Smooth muscle cell (in vitro differentiated cells): ENCODE data around the gene GLDN. TPM values are rescaled to one million over a fixed set of nuclear protein-coding genes. Genes with fewer than 3 reads are reported as not detected.
"Not testable (repeated sequence)": the region's sequence is repeated elsewhere in the genome, so short reads cannot be mapped to it uniquely, and the experiment has no call there.

Experiments used
- DNase-seq: peaks from one replicate; lab custom pipeline; 2025; ENCODE audit not compliant: unreplicated experiment; lab: John Stamatoyannopoulos, UW
- H2AFZ ChIP-seq: fragments of 200-600 bp; sonication (generic); 2 replicates; pipeline ENCODE4 v1.6.0; 2016; ENCODE audit warnings: antibody characterized with exemption, low read depth, mild to moderate bottlenecking
- H3F3A ChIP-seq: fragments of 200-600 bp; sonication (generic); 2 replicates; pipeline ENCODE4 v1.6.0; 2017; ENCODE audit warnings: antibody characterized with exemption, low read depth
- H3K27ac ChIP-seq: fragments of 200-600 bp; sonication (generic); 2 replicates; pipeline ENCODE4 v1.5.1; 2016; ENCODE audit warnings: low read depth, mild to moderate bottlenecking
- H3K27me3 ChIP-seq: fragments of 200-600 bp; sonication (generic); 2 replicates; pipeline ENCODE4 v1.6.1; 2016; ENCODE audit warnings: low read depth, mild to moderate bottlenecking
- H3K36me3 ChIP-seq: fragments of 200-600 bp; sonication (generic); 2 replicates; pipeline ENCODE4 v1.5.1; 2016; ENCODE audit warnings: low read depth
- H3K4me1 ChIP-seq: fragments of 200-600 bp; sonication (generic); 2 replicates; pipeline ENCODE4 v1.5.1; 2016; ENCODE audit warnings: low read depth
- H3K4me2 ChIP-seq: fragments of 200-600 bp; sonication (generic); 2 replicates; pipeline ENCODE4 v1.6.0; 2016; ENCODE audit warnings: mild to moderate bottlenecking
- H3K4me3 ChIP-seq: fragments of 200-600 bp; sonication (generic); 2 replicates; pipeline ENCODE4 v1.5.1; 2016; ENCODE audit warnings: mild to moderate bottlenecking
- H3K79me2 ChIP-seq: fragments of 200-600 bp; sonication (generic); 2 replicates; pipeline ENCODE4 v1.6.0; 2016; ENCODE audit warnings: low read depth, mild to moderate bottlenecking
- H3K9ac ChIP-seq: fragments of 200-600 bp; sonication (generic); 2 replicates; pipeline ENCODE4 v1.6.0; 2016; ENCODE audit warnings: low read depth
- H3K9me3 ChIP-seq: fragments of 200-600 bp; sonication (generic); replicated peaks from 2 replicates; pipeline ENCODE4 v1.5.1; 2016; ENCODE audit warnings: low read depth
- H4K20me1 ChIP-seq: fragments of 200-600 bp; sonication (generic); 2 replicates; pipeline ENCODE4 v1.6.0; 2016; ENCODE audit warnings: low read depth
- CTCF ChIP-seq: fragments of 200-600 bp; sonication (generic); IDR thresholded peaks from 2 replicates; pipeline ENCODE4 v1.5.1; 2017; ENCODE audit warnings: borderline replicate concordance, mild to moderate bottlenecking, antibody characterized with exemption; ENCODE audit not compliant: insufficient read depth, poor library complexity, severe bottlenecking
- WGBS: methylation state at CpG from one replicate; pipeline ENCODE4 v1.1.7; 2016; ENCODE audit warnings: low lambda C conversion rate; 5-methylcytosine and 5-hydroxymethylcytosine counted together
- polyA plus RNA-seq: library from polyadenylated mRNA; unstranded; fragments of >200 nt; fragmentation: Nextera tagmentation; extraction: Ambion mirVana; gene quantifications from 2 replicates; pipeline ENCODE4 v1.2.1, GENCODE V29; 2016
- total RNA-seq: library from RNA; depleted of rRNA; stranded (reverse); fragments of >200 nt; gene quantifications from 2 replicates; pipeline ENCODE4 v1.2.3, GENCODE V29; 2014

Gene GLDN
- total and polyA plus RNA-seq, 2 experiments from 2014 or later = 0.18 to 0.81 TPM

- no peak overlapping the region for H3K9ac ChIP-seq
- WGBS = 97% methylated on average over 1 of the region's 1 CpG
- H3K36me3 ChIP-seq = no peaks in the 10 kb centered on the region
- no peaks in the 10 kb centered on the region for H3K79me2 ChIP-seq
- H4K20me1 ChIP-seq = no peaks in the 10 kb centered on the region
- H2AFZ ChIP-seq = no peak overlapping the region
- H3K9me3 ChIP-seq = no peaks in the 10 kb centered on the region
- DNase-seq = no peak
- H3K27ac ChIP-seq = no peak overlapping the region
- H3K4me1 ChIP-seq = no peaks in the 10 kb centered on the region
- no peak for TF ChIP-seq CTCF
- no peaks in the 10 kb centered on the region for H3K27me3 ChIP-seq
- no peak overlapping the region for H3K4me3 ChIP-seq
- H3F3A ChIP-seq = no peaks in the 10 kb centered on the region
- H3K4me2 ChIP-seq = no peak overlapping the region
Observed at GRCh38 chr15:51444807-51445206, 103.4 kb downstream of the GLDN start.

- H3K4me2 ChIP-seq, H2AFZ ChIP-seq, H3K79me2 ChIP-seq, H3K27me3 ChIP-seq, H3K27ac ChIP-seq, H3K9me3 ChIP-seq, H3K36me3 ChIP-seq, H3K4me1 ChIP-seq, DNase-seq, H3F3A ChIP-seq, H3K4me3 ChIP-seq, H4K20me1 ChIP-seq, H3K9ac ChIP-seq: not testable (repeated sequence)
- 96% methylated on average over 5 of the region's 5 CpGs for WGBS
Observed at GRCh38 chr15:51446029-51446744, 104.7 kb downstream of the GLDN start.

- no peaks in the 10 kb centered on the region for H3F3A ChIP-seq
- no peak overlapping the region for H3K4me2 ChIP-seq
- no peaks in the 10 kb centered on the region for H3K79me2 ChIP-seq
- H3K36me3 ChIP-seq = no peaks in the 10 kb centered on the region
- no peak overlapping the region for H3K4me3 ChIP-seq
- no peaks in the 10 kb centered on the region for H3K4me1 ChIP-seq
- no peak overlapping the region for H3K27ac ChIP-seq
- 90% methylated on average over 4 of the region's 4 CpGs for WGBS
- H2AFZ ChIP-seq = no peak overlapping the region
- TF ChIP-seq CTCF = no peak
- no peak for DNase-seq
- no peaks in the 10 kb centered on the region for H3K9me3 ChIP-seq
- no peaks in the 10 kb centered on the region for H3K27me3 ChIP-seq
- no peaks in the 10 kb centered on the region for H4K20me1 ChIP-seq
- no peak overlapping the region for H3K9ac ChIP-seq
Observed at GRCh38 chr15:51447855-51448621, 106.6 kb downstream of the GLDN start.

- no peak overlapping the region for H3K9ac ChIP-seq
- no peak for DNase-seq
- WGBS = 79% methylated on average over 7 of the region's 7 CpGs
- H3K4me1 ChIP-seq = no peaks in the 10 kb centered on the region
- no peak overlapping the region for H3K27ac ChIP-seq
- no peaks in the 10 kb centered on the region for H3F3A ChIP-seq
- no peaks in the 10 kb centered on the region for H3K9me3 ChIP-seq
- H3K27me3 ChIP-seq = no peaks in the 10 kb centered on the region
- H3K79me2 ChIP-seq = no peaks in the 10 kb centered on the region
- no peak overlapping the region for H2AFZ ChIP-seq
- H3K4me3 ChIP-seq = no peak overlapping the region
- no peaks in the 10 kb centered on the region for H4K20me1 ChIP-seq
- no peak for TF ChIP-seq CTCF
- H3K4me2 ChIP-seq = no peak overlapping the region
- no peaks in the 10 kb centered on the region for H3K36me3 ChIP-seq
Observed at GRCh38 chr15:51448622-51449399, 107.4 kb downstream of the GLDN start.
